ENCODE measurements around the gene DPP6. TPM values are rescaled to one million over a fixed set of nuclear protein-coding genes. Genes with fewer than 3 reads are reported as not detected.

DPP6 gene
- total and polyA plus RNA-seq, 7 donors = 0.18 to 1.8 (median 0.57) TPM

DNA sequence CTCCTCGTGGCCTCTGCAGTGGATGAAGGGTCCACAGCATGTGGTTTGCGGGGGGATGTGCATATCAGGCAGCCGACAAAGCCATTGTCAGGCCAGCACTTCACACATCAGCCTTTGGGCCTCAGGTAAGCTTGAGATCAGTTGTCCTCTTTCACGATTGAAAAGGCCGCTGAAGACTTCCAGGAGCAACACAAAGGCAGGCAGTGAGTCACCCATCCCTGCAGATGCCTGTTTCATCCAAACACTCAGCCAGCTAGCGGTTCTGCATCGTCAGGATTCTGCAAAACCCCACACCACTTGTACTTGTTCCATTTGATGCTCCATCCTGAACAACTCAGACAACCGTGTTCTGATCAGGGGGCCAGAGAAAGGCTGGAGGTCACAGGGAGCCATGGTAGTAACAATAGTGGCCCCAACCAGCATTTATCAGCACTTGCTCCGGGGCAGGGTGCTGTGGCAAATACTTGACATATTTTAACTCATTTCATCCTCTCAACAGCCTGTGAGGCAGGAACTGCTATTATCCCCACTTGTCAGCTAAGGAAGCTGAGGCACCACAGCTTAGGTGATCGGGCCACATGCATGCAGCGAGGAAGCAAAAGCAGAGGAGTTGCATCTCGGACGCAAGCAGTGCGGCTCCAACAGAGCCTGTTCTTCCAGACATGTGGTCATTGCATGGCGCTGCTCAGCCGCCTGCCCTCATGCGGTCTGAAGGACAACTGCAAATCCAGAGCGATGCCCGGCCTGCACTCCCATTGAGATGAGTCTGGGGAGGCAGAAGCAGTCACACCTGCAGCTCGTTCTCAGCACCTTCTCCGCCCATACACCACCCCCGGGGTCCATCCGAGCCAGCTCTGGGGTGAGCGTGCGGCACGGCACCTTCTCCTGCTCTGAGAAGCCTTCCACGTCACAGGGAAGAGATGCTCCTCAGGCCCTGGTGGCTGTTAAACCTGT, 805.8 kb downstream of the DPP6 start:
- DNase-seq (no peak), ATAC-seq (no peak)
- no peaks in the 10 kb centered on the region for H3K9me3 ChIP-seq
- H3K4me1 ChIP-seq = no peaks in the 10 kb centered on the region
- intact Hi-C loops (cut with DNase I) = no loop called here
- no peak overlapping the region for H3K4me3 ChIP-seq
- no peaks in the 10 kb centered on the region for H3K27me3 ChIP-seq (ENCODE audit: insufficient read depth in 3 of 3, low read length in 2 of 3)
- 87 to 88% (median 88%) methylated on average over 27 of the region's 27 CpGs for WGBS, 3 donors
- no peak overlapping the region for H3K27ac ChIP-seq
- TF ChIP-seq, protein P1, sequence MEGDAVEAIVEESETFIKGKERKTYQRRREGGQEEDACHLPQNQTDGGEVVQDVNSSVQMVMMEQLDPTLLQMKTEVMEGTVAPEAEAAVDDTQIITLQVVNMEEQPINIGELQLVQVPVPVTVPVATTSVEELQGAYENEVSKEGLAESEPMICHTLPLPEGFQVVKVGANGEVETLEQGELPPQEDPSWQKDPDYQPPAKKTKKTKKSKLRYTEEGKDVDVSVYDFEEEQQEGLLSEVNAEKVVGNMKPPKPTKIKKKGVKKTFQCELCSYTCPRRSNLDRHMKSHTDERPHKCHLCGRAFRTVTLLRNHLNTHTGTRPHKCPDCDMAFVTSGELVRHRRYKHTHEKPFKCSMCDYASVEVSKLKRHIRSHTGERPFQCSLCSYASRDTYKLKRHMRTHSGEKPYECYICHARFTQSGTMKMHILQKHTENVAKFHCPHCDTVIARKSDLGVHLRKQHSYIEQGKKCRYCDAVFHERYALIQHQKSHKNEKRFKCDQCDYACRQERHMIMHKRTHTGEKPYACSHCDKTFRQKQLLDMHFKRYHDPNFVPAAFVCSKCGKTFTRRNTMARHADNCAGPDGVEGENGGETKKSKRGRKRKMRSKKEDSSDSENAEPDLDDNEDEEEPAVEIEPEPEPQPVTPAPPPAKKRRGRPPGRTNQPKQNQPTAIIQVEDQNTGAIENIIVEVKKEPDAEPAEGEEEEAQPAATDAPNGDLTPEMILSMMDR (IDR thresholded peaks at IDR 0.05) = no peak
- no peaks in the 10 kb centered on the region for H3K36me3 ChIP-seq (ENCODE audit: insufficient read depth in 1 of 2, low read depth in 1 of 2)

DNA sequence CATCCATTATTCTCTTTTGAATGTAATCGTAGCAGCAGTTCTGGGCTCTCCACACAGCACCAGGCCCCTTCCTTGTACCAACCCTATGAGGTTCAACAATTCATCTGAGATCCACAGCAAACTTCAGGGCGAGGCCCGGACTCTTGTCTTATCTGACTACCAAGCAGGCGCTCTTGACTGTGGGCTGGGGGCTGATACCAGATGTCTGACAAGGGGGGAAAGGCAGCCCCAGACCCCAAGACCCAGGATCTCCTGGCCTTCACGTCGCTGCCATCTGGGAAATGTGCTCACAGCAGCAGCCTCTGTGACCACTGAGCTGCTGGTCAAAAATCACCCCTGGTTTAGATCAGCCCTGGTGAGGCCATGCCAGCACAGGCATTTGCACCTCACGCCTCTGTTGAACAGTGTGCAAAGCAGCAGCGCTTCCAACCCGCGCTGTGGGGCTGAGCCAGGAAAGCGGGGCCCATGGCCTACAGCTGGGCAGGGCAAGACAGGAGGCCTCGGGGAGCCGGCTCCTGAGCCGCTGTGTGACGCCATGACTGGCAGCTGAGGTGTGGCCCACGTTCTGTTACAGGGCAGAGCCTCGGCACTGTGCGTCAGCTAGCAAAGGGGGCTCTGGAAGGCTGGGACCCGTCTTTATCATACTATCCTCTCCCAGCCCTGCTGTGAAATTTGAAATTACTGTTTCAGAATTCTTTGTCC, 806.8 kb downstream of the DPP6 start:
- intact Hi-C loops (cut with DNase I) = no loop called here
- no peaks in the 10 kb centered on the region for H3K27me3 ChIP-seq (ENCODE audit: insufficient read depth in 3 of 3, low read length in 2 of 3)
- TF ChIP-seq, protein P1 (IDR thresholded peaks at IDR 0.05) = no peak
- DNase-seq = no peak
- H3K4me1 ChIP-seq = no peaks in the 10 kb centered on the region
- no peak for ATAC-seq
- no peaks in the 10 kb centered on the region for H3K36me3 ChIP-seq (ENCODE audit: insufficient read depth in 1 of 2, low read depth in 1 of 2)
- H3K4me3 ChIP-seq = no peak overlapping the region
- H3K27ac ChIP-seq = no peak overlapping the region
- 83 to 88% (median 84%) methylated on average over 19 of the region's 19 CpGs for WGBS, 3 donors
- no peaks in the 10 kb centered on the region for H3K9me3 ChIP-seq

DNA sequence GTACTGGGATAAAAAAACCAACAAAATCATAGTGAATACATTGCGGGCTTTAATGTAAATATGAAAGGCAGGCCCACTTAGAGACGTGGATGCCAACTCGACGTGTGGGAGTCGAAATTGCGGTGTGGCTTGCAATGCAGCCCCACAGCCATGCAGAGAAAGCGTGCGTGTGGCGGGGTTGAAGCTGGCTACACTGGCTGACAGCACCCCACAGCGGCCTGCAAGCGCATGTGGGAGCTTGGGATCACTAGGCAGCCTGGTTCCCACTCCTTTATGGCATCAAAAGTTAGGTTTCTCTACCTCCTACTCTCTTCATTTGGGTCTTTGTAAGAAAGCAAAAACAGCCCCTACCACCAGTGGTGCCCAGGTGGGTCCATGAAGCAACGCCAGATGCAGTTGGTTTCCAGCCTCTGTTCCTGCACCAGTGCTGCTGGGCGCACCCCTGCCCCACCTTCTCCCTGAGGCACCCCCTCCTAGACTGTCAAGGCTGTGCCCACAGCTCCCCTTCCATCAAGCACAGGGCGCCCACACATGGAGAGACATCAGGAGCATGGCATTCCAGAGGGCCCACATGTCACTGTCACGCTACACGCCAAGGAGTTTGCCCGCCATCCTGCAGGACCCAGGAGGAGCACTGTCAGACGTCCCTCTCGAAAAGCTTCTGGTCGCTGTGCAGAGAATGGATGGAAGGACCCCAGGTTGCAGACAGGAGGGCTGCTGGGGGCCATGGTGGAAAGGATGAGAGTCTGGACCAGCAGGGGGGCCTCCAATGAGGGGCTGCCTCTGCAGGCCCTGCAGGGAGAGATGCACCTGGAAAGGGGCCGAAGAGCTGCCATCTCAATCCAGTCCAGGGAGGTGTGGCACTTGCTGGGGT, 807.8 kb downstream of the DPP6 start:
- no peak for DNase-seq
- H3K9me3 ChIP-seq = no peaks in the 10 kb centered on the region
- intact Hi-C loops (cut with DNase I) = no loop called here
- WGBS, 3 donors = 85 to 92% (median 91%) methylated on average over 21 of the region's 21 CpGs
- TF ChIP-seq, protein P1 (IDR thresholded peaks at IDR 0.05) = no peak
- no peak for ATAC-seq
- H3K4me3 ChIP-seq = no peak overlapping the region
- no peaks in the 10 kb centered on the region for H3K27me3 ChIP-seq (ENCODE audit: insufficient read depth in 3 of 3, low read length in 2 of 3)
- no peaks in the 10 kb centered on the region for H3K36me3 ChIP-seq (ENCODE audit: insufficient read depth in 1 of 2, low read depth in 1 of 2)
- H3K27ac ChIP-seq = no peak overlapping the region
- no peaks in the 10 kb centered on the region for H3K4me1 ChIP-seq

DNA sequence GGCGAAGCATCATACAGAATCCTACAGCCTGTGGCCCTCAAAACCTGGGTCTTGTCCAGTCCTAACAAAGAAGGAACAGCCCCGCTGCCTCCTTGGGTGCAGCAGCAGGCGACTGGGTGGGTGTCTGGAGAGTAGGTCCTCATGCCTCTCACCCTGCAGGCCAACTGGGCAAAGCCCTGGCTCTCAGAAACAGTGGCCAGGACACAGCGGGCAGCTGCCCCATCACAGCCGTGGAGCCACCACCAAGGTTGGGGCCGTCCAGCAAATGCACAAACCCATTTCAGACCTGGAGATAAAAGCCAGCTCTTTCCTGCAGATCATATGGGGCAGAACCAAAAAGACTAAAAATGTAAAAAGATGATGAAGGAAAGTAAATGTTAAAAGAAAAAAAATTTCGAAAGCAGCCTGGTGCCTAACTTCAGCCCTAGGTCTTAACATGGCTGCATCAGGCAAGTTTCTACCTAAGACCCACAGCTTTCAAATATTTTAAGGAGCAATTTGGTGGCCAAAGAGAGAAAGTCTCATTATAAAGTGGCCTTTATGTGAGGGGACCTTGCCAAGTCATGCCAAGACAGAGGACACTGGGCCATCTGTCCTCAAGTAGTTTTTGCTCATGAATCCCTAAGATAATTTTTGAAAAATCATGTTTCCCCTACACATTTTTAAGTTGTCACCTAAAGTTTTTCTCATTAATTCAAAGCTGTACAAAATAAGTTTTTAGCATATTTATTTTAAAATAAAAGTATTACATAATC, 808.6 kb downstream of the DPP6 start:
- Histone ChIP-seq H3K4me1 (no peaks in the 10 kb centered on the region), H3K27ac (no peak overlapping the region), H3K4me3 (no peak overlapping the region), H3K9me3 (no peaks in the 10 kb centered on the region), H3K27me3 (ENCODE audit: insufficient read depth in 3 of 3, low read length in 2 of 3) (no peaks in the 10 kb centered on the region), H3K36me3 (ENCODE audit: insufficient read depth in 1 of 2, low read depth in 1 of 2) (no peaks in the 10 kb centered on the region)
- TF ChIP-seq, protein P1 (IDR thresholded peaks at IDR 0.05) = no peak
- WGBS, 3 donors = 81 to 89% (median 83%) methylated on average over 7 of the region's 7 CpGs
- ATAC-seq = no peak
- no peak for DNase-seq
- intact Hi-C loops (cut with DNase I) = no loop called here
